ENCODE measurements around the gene NTN5.
"Not testable (repeated sequence)": the region's sequence is repeated elsewhere in the genome, so short reads cannot be mapped to it uniquely, and the experiment has no call there.

NTN5 gene

GRCh38 chr19:48633148-48634035, 39.4 kb downstream of the NTN5 start:
- Histone ChIP-seq H3K4me2 (ENCODE audit: low read length) (peak overlapping the region; percentile 93), H3K4me1 (ENCODE audit: insufficient read depth, low read length, severe bottlenecking) (peaks cover 48% of the 10 kb centered on the region), H3K4me3 (ENCODE audit: low read depth, low read length, poor library complexity, severe bottlenecking) (peak overlapping the region; percentile 84), H3K27ac (ENCODE audit: low read depth, low read length, poor library complexity, severe bottlenecking) (peak overlapping the region; percentile 86), H2AFZ (ENCODE audit: low read length) (no peak overlapping the region), H3K9ac (ENCODE audit: low read length) (peak overlapping the region; percentile 82), H3K79me2 (ENCODE audit: insufficient read depth, low read length) (no peaks in the 10 kb centered on the region), H3K27me3 (ENCODE audit: insufficient read depth, low read length) (no peaks in the 10 kb centered on the region), H3K9me3 (ENCODE audit: low read length) (no peaks in the 10 kb centered on the region), H3F3A (ENCODE audit: insufficient read depth, low read length) (0 out of 2 replicates have a peak, but pooled peaks cover 5% of the 10 kb centered on the region), H3K9me2 (ENCODE audit: low read depth, low read length) (no peaks in the 10 kb centered on the region), H4K20me1 (ENCODE audit: insufficient read depth, low read length) (no peaks in the 10 kb centered on the region), H3K36me3 (ENCODE audit: insufficient read depth, low read length) (peaks cover 17% of the 10 kb centered on the region)
- no peak for TF ChIP-seq EZH2 (IDR thresholded peaks at IDR 0.05; ENCODE audit: borderline replicate concordance, low read length)
- no peak for TF ChIP-seq CTCF (IDR thresholded peaks at IDR 0.05; ENCODE audit: low read length)

- Histone ChIP-seq H3K4me3 (ENCODE audit: low read depth, low read length, poor library complexity, severe bottlenecking) (peak overlapping the region; percentile 84), H3K4me1 (ENCODE audit: insufficient read depth, low read length, severe bottlenecking) (peaks cover 42% of the 10 kb centered on the region)
Measured at GRCh38 chr19:48632692-48633147, 40.1 kb downstream of the NTN5 start.

GRCh38 chr19:48632286-48632685, 40.5 kb downstream of the NTN5 start:
- peak overlapping the region; percentile 86 for H3K27ac ChIP-seq (ENCODE audit: low read depth, low read length, poor library complexity, severe bottlenecking)
- not testable (repeated sequence) for H3K4me3 ChIP-seq (ENCODE audit: low read depth, low read length, poor library complexity, severe bottlenecking); H2AFZ ChIP-seq (ENCODE audit: low read length); H3F3A ChIP-seq (ENCODE audit: insufficient read depth, low read length); H3K9ac ChIP-seq (ENCODE audit: low read length); H4K20me1 ChIP-seq (ENCODE audit: insufficient read depth, low read length); H3K79me2 ChIP-seq (ENCODE audit: insufficient read depth, low read length); H3K27me3 ChIP-seq (ENCODE audit: insufficient read depth, low read length); H3K9me2 ChIP-seq (ENCODE audit: low read depth, low read length); H3K9me3 ChIP-seq (ENCODE audit: low read length); H3K4me2 ChIP-seq (ENCODE audit: low read length)
- peaks cover 17% of the 10 kb centered on the region for H3K36me3 ChIP-seq (ENCODE audit: insufficient read depth, low read length)
- peaks cover 41% of the 10 kb centered on the region for H3K4me1 ChIP-seq (ENCODE audit: insufficient read depth, low read length, severe bottlenecking)

More at GRCh38 chr19:48632692-48633147, 40.1 kb downstream of the NTN5 start:
- Histone ChIP-seq H3K4me2 (ENCODE audit: low read length) (peak overlapping the region; percentile 93), H3K27ac (ENCODE audit: low read depth, low read length, poor library complexity, severe bottlenecking) (peak overlapping the region; percentile 86), H3K9me3 (ENCODE audit: low read length) (no peaks in the 10 kb centered on the region), H3K79me2 (ENCODE audit: insufficient read depth, low read length) (no peaks in the 10 kb centered on the region), H3K36me3 (ENCODE audit: insufficient read depth, low read length) (peaks cover 17% of the 10 kb centered on the region), H3K9ac (ENCODE audit: low read length) (peak overlapping the region; percentile 82; the same call in 1 of the 2 replicates), H3F3A (ENCODE audit: insufficient read depth, low read length) (0 out of 2 replicates have a peak, but pooled peaks cover 5% of the 10 kb centered on the region), H2AFZ (ENCODE audit: low read length) (no peak overlapping the region), H4K20me1 (ENCODE audit: insufficient read depth, low read length) (no peaks in the 10 kb centered on the region), H3K9me2 (ENCODE audit: low read depth, low read length) (no peaks in the 10 kb centered on the region), H3K27me3 (ENCODE audit: insufficient read depth, low read length) (no peaks in the 10 kb centered on the region)
- no peak for TF ChIP-seq EZH2 (IDR thresholded peaks at IDR 0.05; ENCODE audit: borderline replicate concordance, low read length)
- no peak for TF ChIP-seq CTCF (IDR thresholded peaks at IDR 0.05; ENCODE audit: low read length)
